Liver (tissue), 9 donors: ENCODE data around the gene BLOC1S5. TPM values are rescaled to one million over a fixed set of nuclear protein-coding genes. Genes with fewer than 3 reads are reported as not detected.

Experiments used
- DNase-seq: peaks from one replicate; pipeline ENCODE4 v3.0.0-alpha.2; 2017; ENCODE audit warnings: low spot score
- H3K27ac ChIP-seq, 2 donors: one replicate each; pipeline ENCODE4 v1.7.0; 2013; ENCODE audit warnings: inconsistent platforms in 2 of 2, low read length in 2 of 2, control low read depth in 1 of 2, low read depth in 1 of 2, mild to moderate bottlenecking in 1 of 2
- H3K27me3 ChIP-seq, 4 donors: one replicate each; pipeline versions ENCODE4 v1.6.1 to v1.7.0; 2013; ENCODE audit warnings: low read length in 3 of 4, inconsistent platforms in 1 of 4, mild to moderate bottlenecking in 1 of 4, moderate library complexity in 1 of 4; ENCODE audit not compliant: control insufficient read depth in 4 of 4, insufficient read depth in 4 of 4
- H3K36me3 ChIP-seq, 4 donors: one replicate each; pipeline versions ENCODE4 v1.6.1 to v1.7.0; 2013; ENCODE audit warnings: low read length in 3 of 4, mild to moderate bottlenecking in 3 of 4, low read depth in 1 of 4, moderate library complexity in 1 of 4; ENCODE audit not compliant: control insufficient read depth in 4 of 4, insufficient read depth in 3 of 4
- H3K4me1 ChIP-seq, 4 donors: one replicate each; pipeline versions ENCODE4 v1.6.1 to v1.7.0; 2013; ENCODE audit warnings: low read length in 3 of 4, mild to moderate bottlenecking in 3 of 4, moderate library complexity in 1 of 4; ENCODE audit not compliant: control insufficient read depth in 4 of 4, insufficient read depth in 4 of 4
- H3K4me3 ChIP-seq, 3 donors: one replicate each; pipeline versions ENCODE4 v1.6.1 to v1.7.0; 2013; ENCODE audit warnings: low read length in 3 of 3, control low read depth in 1 of 3, low read depth in 1 of 3, mild to moderate bottlenecking in 1 of 3
- H3K9ac ChIP-seq, 2 donors: one replicate each; pipeline ENCODE4 v1.7.0; 2013; ENCODE audit warnings: low read length in 2 of 2, mild to moderate bottlenecking in 2 of 2, moderate library complexity in 2 of 2, control low read depth in 1 of 2, low read depth in 1 of 2
- H3K9me3 ChIP-seq, 4 donors: one replicate each; pipeline versions ENCODE4 v1.6.1 to v1.7.0; 2013; ENCODE audit warnings: low read length in 3 of 4; ENCODE audit not compliant: control insufficient read depth in 4 of 4
- ATF3 ChIP-seq: IDR thresholded peaks from 2 replicates; pipeline ENCODE4 v1.6.1; 2016; ENCODE audit warnings: antibody characterized with exemption
- EGR1 ChIP-seq, 2 donors: IDR thresholded peaks; 2 replicates each; pipeline ENCODE4 v1.6.1; 2016 to 2018; ENCODE audit warnings: antibody characterized with exemption in 2 of 2, low read depth in 2 of 2
- FOXA2 ChIP-seq: IDR thresholded peaks from 2 replicates; pipeline ENCODE4 v1.6.1; 2016; ENCODE audit warnings: antibody characterized with exemption
- GABPA ChIP-seq, 2 donors: IDR thresholded peaks in 1 of 2; conservative IDR thresholded peaks in 1 of 2; 2 replicates each; pipeline ENCODE4 v1.6.1; 2016; ENCODE audit warnings: antibody characterized with exemption in 2 of 2, mild to moderate bottlenecking in 1 of 2, moderate library complexity in 1 of 2
- HNF4A ChIP-seq, 2 donors: conservative IDR thresholded peaks; 2 replicates each; pipeline ENCODE4 v1.6.1; 2016; ENCODE audit warnings: antibody characterized with exemption in 2 of 2, mild to moderate bottlenecking in 2 of 2
- HNF4G ChIP-seq: IDR thresholded peaks from 2 replicates; pipeline ENCODE4 v1.6.1; 2016; ENCODE audit warnings: antibody characterized with exemption
- JUND ChIP-seq, 2 donors: IDR thresholded peaks; 2 replicates each; pipeline ENCODE4 v1.6.1; 2016; ENCODE audit warnings: antibody characterized with exemption in 2 of 2
- NR2F2 ChIP-seq: IDR thresholded peaks from 2 replicates; pipeline ENCODE4 v1.6.1; 2016; ENCODE audit warnings: antibody characterized with exemption
- RAD21 ChIP-seq, 2 donors: IDR thresholded peaks; 2 replicates each; pipeline ENCODE4 v1.6.1; 2016; ENCODE audit warnings: antibody characterized with exemption in 2 of 2, mild to moderate bottlenecking in 2 of 2
- RXRA ChIP-seq, 2 donors: IDR thresholded peaks; 2 replicates each; pipeline ENCODE4 v1.6.1; 2017 to 2018; ENCODE audit warnings: antibody characterized with exemption in 2 of 2, mild to moderate bottlenecking in 1 of 2
- SP1 ChIP-seq: IDR thresholded peaks from 2 replicates; pipeline ENCODE4 v1.6.1; 2018; ENCODE audit warnings: antibody characterized with exemption, mild to moderate bottlenecking
- TAF1 ChIP-seq: conservative IDR thresholded peaks from 2 replicates; pipeline ENCODE4 v1.6.1; 2016; ENCODE audit warnings: antibody characterized with exemption, mild to moderate bottlenecking
- YY1 ChIP-seq: IDR thresholded peaks from 2 replicates; pipeline ENCODE4 v1.6.1; 2016; ENCODE audit warnings: antibody characterized with exemption, mild to moderate bottlenecking
- ZBTB33 ChIP-seq: IDR thresholded peaks from 2 replicates; pipeline ENCODE4 v1.6.1; 2016; ENCODE audit warnings: antibody characterized with exemption
- WGBS: extraction: QIAGEN DNeasy Blood & Tissue Kit; methylation state at CpG from one replicate; pipeline ENCODE4 v1.1.7; 2013; 5-methylcytosine and 5-hydroxymethylcytosine counted together
- polyA plus RNA-seq, 2 donors: library from polyadenylated mRNA; stranded (reverse) in 1 of 2; unstranded in 1 of 2; fragments of 200-250 nt in 1 of 2; fragments of >200 nt in 1 of 2; fragmentation: Nextera tagmentation in 1 of 2; extraction: Ambion mirVana in 1 of 2; gene quantifications; one replicate each; pipeline versions ENCODE4 v1.2.1 to v1.2.3, GENCODE V29; 2013 to 2015
- total RNA-seq, 2 donors: library from RNA; depleted of rRNA; stranded (reverse); fragments of >200 nt; gene quantifications; one replicate each; pipeline ENCODE4 v1.2.3, GENCODE V29; 2014
- TF ChIP-seq, protein P1 (sequence below): IDR thresholded peaks from 2 replicates; pipeline ENCODE4 v1.6.1; 2016; ENCODE audit warnings: antibody characterized with exemption, mild to moderate bottlenecking
- donor health status: healthy.
- donor health status: healthy.
- donor health status: healthy.
- donor health status: healthy.
- donor health status: healthy.

The BLOC1S5 gene
- total and polyA plus RNA-seq, 4 donors, result 5.2 to 11.1 (median 7.1) TPM

DNA sequence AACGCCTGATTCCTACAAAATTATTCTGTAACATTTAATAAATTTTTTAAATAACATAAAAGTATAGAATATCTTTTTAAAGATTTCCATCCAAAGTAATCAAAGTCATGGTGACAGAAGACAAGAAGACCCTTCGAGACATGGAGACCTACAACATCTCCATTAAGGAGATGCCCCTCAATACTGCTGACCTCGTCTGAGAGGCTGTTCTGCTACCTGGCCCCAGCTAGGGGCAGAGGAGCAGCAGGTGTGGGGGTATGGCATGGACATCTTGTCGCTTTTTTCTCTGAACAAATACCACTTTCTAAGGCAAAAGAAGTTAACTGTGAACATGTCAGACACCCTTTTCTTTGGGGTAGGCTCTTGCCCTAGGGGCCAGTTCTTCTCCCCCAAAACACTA lies 44.1 kb downstream of the BLOC1S5 start:
- WGBS, result 95% methylated on average over 4 of the region's 4 CpGs
- H3K4me1 ChIP-seq, result peaks cover 0 to 8% (median 0%) of the 10 kb centered on the region in 4 donors
- H3K4me3 ChIP-seq, result no peak overlapping the region
- H3K27me3 ChIP-seq, result no peaks in the 10 kb centered on the region
- H3K36me3 ChIP-seq, result peaks cover 0 to 8% (median 3%) of the 10 kb centered on the region in 4 donors
- TF ChIP-seq RAD21 (IDR thresholded peaks at IDR 0.05) (no peak), NR2F2 (no peak), HNF4A (conservative IDR thresholded peaks at IDR 0.05) (no peak), YY1 (no peak), HNF4G (no peak), TAF1 (no peak), ATF3 (no peak), JUND (IDR thresholded peaks at IDR 0.05) (no peak), ZBTB33 (no peak), FOXA2 (no peak), SP1 (no peak)
- TF ChIP-seq, protein P1, sequence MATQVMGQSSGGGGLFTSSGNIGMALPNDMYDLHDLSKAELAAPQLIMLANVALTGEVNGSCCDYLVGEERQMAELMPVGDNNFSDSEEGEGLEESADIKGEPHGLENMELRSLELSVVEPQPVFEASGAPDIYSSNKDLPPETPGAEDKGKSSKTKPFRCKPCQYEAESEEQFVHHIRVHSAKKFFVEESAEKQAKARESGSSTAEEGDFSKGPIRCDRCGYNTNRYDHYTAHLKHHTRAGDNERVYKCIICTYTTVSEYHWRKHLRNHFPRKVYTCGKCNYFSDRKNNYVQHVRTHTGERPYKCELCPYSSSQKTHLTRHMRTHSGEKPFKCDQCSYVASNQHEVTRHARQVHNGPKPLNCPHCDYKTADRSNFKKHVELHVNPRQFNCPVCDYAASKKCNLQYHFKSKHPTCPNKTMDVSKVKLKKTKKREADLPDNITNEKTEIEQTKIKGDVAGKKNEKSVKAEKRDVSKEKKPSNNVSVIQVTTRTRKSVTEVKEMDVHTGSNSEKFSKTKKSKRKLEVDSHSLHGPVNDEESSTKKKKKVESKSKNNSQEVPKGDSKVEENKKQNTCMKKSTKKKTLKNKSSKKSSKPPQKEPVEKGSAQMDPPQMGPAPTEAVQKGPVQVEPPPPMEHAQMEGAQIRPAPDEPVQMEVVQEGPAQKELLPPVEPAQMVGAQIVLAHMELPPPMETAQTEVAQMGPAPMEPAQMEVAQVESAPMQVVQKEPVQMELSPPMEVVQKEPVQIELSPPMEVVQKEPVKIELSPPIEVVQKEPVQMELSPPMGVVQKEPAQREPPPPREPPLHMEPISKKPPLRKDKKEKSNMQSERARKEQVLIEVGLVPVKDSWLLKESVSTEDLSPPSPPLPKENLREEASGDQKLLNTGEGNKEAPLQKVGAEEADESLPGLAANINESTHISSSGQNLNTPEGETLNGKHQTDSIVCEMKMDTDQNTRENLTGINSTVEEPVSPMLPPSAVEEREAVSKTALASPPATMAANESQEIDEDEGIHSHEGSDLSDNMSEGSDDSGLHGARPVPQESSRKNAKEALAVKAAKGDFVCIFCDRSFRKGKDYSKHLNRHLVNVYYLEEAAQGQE, result no peak
- H3K27ac ChIP-seq, result no peak overlapping the region
- H3K9me3 ChIP-seq, result no peaks in the 10 kb centered on the region
- DNase-seq, result no peak
- H3K9ac ChIP-seq, result no peak overlapping the region

- no peak for TF ChIP-seq EGR1 (IDR thresholded peaks at IDR 0.05; ENCODE audit: low read depth in 2 of 2)
- TF ChIP-seq FOXA2, result no peak
- no peak for TF ChIP-seq HNF4A (conservative IDR thresholded peaks at IDR 0.05)
- TF ChIP-seq RXRA (IDR thresholded peaks at IDR 0.05), result no peak
- Histone ChIP-seq H3K27ac (no peak overlapping the region), H3K27me3 (no peaks in the 10 kb centered on the region), H3K9me3 (no peaks in the 10 kb centered on the region), H3K9ac (no peak overlapping the region), H3K36me3 (peaks cover 0 to 17% (median 9%) of the 10 kb centered on the region in 4 donors), H3K4me3 (no peak overlapping the region), H3K4me1 (peaks cover 0 to 8% (median 0%) of the 10 kb centered on the region in 4 donors)
- WGBS, result 91% methylated on average over 7 of the region's 7 CpGs
- DNase-seq, result no peak
Observed at GRCh38 chr6:8017705-8018104, 46.5 kb downstream of the BLOC1S5 start.

DNA sequence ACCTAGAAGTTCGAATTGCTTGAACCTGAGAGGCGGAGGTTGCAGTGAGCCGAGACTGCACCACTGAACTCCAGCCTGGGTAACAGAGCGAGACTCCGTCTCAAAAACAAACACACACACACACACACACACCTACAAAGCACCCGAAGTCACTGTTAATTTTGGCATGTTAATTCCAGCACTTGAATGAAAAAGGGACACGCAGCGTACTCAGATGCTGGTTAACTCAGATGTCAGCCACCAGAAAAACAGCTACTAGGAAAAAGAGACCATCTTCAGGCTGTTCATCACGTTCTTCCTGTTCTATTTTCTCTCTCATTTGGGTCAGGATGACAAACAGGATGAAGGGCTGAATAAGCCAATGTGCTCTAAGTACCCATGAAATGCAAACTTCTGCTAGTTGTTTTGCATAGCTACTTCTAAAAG lies 46.9 kb downstream of the BLOC1S5 start:
- Histone ChIP-seq H3K9me3 (no peaks in the 10 kb centered on the region), H3K27ac (no peak overlapping the region), H3K27me3 (no peaks in the 10 kb centered on the region), H3K9ac (no peak overlapping the region), H3K4me3 (peak overlapping the region in 2 of 3 donors; percentile 37 to 38), H3K36me3 (peaks cover 0 to 17% (median 9%) of the 10 kb centered on the region in 4 donors), H3K4me1 (peaks cover 0 to 8% (median 0%) of the 10 kb centered on the region in 4 donors)
- DNase-seq, result no peak
- no peak for TF ChIP-seq GABPA (IDR thresholded peaks at IDR 0.05 in 1 of 2, conservative IDR thresholded peaks at IDR 0.05 in 1 of 2)
- no peak for TF ChIP-seq JUND (IDR thresholded peaks at IDR 0.05)
- TF ChIP-seq HNF4A (conservative IDR thresholded peaks at IDR 0.05), result peak in 1 of 2 donors; percentile 20
- peak; percentile 26 for TF ChIP-seq SP1
- no peak for TF ChIP-seq EGR1 (IDR thresholded peaks at IDR 0.05; ENCODE audit: low read depth in 2 of 2)
- 46% methylated on average over 9 of the region's 9 CpGs for WGBS
